Measurements from ENCODE around the gene MUC4.

GRCh38 chr3:195698647-195699387 is 112.9 kb downstream of the MUC4 start:
- TF ChIP-seq, protein P1, sequence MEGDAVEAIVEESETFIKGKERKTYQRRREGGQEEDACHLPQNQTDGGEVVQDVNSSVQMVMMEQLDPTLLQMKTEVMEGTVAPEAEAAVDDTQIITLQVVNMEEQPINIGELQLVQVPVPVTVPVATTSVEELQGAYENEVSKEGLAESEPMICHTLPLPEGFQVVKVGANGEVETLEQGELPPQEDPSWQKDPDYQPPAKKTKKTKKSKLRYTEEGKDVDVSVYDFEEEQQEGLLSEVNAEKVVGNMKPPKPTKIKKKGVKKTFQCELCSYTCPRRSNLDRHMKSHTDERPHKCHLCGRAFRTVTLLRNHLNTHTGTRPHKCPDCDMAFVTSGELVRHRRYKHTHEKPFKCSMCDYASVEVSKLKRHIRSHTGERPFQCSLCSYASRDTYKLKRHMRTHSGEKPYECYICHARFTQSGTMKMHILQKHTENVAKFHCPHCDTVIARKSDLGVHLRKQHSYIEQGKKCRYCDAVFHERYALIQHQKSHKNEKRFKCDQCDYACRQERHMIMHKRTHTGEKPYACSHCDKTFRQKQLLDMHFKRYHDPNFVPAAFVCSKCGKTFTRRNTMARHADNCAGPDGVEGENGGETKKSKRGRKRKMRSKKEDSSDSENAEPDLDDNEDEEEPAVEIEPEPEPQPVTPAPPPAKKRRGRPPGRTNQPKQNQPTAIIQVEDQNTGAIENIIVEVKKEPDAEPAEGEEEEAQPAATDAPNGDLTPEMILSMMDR (IDR thresholded peaks at IDR 0.05; ENCODE audit: insufficient read depth, low read length): no peak
- no peak for TF ChIP-seq POLR2AphosphoS5 (IDR thresholded peaks at IDR 0.05; ENCODE audit: low read depth)
